Measurements from ENCODE around the gene TYW3. TPM values are rescaled to one million over a fixed set of nuclear protein-coding genes. Genes with fewer than 3 reads are reported as not detected.

TYW3 gene
- total RNA-seq, 1 donor from 2014 or later = 6.2 TPM

DNA sequence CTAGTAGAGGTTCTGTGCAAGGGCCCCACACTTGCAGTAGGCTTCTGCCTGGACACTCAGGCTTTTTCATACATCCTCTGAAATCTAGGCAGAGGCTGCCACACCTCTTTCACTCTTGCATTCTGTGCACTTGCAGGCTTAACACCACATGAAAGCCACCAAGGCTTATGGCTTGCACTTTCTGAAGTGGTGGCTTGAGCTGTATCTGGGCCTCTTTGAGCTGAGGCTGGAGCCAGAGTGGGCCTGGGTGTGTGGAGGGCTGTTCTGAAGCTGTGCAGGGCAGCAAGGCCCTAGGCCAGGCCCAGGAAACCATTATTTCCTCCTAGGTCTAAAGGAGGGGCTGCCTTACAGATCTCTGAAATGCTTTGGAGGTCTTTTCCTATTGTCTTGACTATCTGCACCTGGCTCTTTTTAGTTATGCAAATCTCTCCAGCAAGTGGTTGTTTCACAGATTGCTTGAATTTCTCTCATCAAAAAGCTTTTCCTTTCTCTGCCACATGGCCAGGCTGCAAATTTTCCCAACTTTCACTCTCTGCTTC, 66.2 kb downstream of the TYW3 start:
- DNase-seq (ENCODE audit: low spot score in 2 of 2) = no peak
- Histone ChIP-seq H3K27me3 (no peaks in the 10 kb centered on the region), H3K9me3 (no peaks in the 10 kb centered on the region), H3K36me3 (no peaks in the 10 kb centered on the region), H3K27ac (no peak overlapping the region), H3K4me1 (no peaks in the 10 kb centered on the region), H3K4me3 (no peak overlapping the region)
- intact Hi-C loops (cut with DNase I) = no loop called here
- TF ChIP-seq, protein P1, sequence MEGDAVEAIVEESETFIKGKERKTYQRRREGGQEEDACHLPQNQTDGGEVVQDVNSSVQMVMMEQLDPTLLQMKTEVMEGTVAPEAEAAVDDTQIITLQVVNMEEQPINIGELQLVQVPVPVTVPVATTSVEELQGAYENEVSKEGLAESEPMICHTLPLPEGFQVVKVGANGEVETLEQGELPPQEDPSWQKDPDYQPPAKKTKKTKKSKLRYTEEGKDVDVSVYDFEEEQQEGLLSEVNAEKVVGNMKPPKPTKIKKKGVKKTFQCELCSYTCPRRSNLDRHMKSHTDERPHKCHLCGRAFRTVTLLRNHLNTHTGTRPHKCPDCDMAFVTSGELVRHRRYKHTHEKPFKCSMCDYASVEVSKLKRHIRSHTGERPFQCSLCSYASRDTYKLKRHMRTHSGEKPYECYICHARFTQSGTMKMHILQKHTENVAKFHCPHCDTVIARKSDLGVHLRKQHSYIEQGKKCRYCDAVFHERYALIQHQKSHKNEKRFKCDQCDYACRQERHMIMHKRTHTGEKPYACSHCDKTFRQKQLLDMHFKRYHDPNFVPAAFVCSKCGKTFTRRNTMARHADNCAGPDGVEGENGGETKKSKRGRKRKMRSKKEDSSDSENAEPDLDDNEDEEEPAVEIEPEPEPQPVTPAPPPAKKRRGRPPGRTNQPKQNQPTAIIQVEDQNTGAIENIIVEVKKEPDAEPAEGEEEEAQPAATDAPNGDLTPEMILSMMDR (IDR thresholded peaks at IDR 0.05) = no peak

DNA sequence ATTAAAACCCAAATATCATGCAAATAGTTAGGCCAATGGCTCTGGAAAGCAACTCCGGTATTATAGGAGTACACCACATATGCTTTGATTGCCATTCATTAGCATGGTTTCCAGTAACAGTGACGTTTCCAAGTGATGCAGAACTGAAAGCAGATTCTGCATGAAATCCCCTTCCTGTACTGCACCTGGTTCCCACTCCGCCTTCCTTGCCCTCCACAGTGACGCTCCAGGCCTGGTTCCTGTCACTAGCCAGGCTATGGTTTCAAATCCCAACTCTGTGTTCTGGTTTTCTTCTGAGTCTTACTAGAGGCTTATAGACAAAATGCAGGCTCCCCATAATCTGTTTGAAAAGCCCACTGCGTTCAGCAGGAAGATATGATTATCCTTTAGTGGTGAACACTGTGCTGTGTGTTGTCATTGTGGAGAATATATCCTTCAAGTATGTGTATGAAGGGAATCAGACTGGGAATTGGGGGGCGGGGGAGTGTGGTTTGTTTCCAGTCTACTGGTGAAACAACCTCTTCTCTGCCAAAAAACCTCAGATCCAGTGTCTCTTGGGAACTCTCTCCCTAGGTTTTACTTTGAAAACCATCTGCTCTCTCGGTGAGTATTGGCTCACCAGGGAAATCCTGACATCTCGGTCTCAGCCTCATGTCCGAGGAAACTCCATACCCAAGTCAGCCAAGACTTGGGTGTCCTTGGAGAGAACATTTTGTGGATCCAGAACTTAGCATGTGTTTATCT, 78.7 kb downstream of the TYW3 start:
- Histone ChIP-seq H3K4me3 (no peak overlapping the region), H3K27me3 (no peaks in the 10 kb centered on the region), H3K36me3 (no peaks in the 10 kb centered on the region), H3K9me3 (no peaks in the 10 kb centered on the region), H3K4me1 (no peaks in the 10 kb centered on the region), H3K27ac (no peak overlapping the region)
- TF ChIP-seq, protein P1 (IDR thresholded peaks at IDR 0.05) = no peak
- DNase-seq (ENCODE audit: low spot score in 2 of 2) = no peak
- intact Hi-C loops (cut with DNase I) = no loop called here

DNA sequence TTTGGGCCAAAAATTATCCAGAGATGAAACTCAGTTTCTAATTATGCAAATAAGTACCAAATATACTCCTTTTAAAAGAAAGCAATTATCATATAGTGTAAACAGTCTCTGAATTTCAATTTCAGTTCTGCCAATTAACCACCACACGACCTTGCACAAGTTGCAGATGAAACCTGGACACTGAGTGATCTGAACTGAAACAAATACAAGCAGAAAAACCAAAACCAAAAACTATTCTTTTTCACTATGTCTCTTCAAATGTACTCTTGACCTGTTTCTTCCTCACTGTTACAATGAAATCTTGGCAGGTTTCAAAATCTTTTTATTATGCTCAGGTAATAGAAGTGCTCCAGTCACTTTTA, 79.2 kb downstream of the TYW3 start:
- Histone ChIP-seq H3K4me3 (no peak overlapping the region), H3K4me1 (no peaks in the 10 kb centered on the region), H3K9me3 (no peaks in the 10 kb centered on the region), H3K27me3 (no peaks in the 10 kb centered on the region), H3K36me3 (no peaks in the 10 kb centered on the region), H3K27ac (no peak overlapping the region)
- TF ChIP-seq, protein P1 (IDR thresholded peaks at IDR 0.05) = no peak
- no peak for DNase-seq (ENCODE audit: low spot score in 2 of 2)
- intact Hi-C loops (cut with DNase I) = no loop called here

Other genes with a start within 250 kb of the TYW3 start
- gene LRRC53, start 220.5 kb upstream of the TYW3 start, total RNA-seq = not detected
- gene ERICH3, start 59.4 kb upstream of the TYW3 start, total RNA-seq = not detected
- 6.8 TPM for gene CRYZ, start 102 bp upstream of the TYW3 start, total RNA-seq

Measured in ascending aorta (tissue), 2 donors.